Measurements from ENCODE around the gene HPDL.
A peak's percentile ranks its signal among the peaks of the same experiment; 100 is the strongest.

HPDL gene

DNA sequence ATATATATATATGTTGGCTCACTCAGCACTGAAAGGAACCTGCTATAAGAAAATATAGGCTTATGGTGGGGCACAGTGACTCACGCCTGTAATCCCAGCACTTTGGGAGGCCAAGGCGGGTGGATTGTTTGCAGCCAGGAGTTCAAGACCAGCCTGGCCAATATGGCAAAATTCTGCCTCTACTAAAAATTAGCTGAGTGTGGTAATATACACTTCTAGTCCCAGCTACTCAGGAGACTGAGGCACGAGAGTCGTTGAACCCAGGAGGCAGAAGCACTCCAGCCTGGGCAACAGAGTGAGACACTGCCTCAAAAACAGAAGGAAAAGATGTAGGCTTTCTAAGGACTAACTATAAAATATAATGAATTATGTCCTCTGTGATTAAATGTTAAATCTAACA, 28.1 kb downstream of the HPDL start:
- no peak for DNase-seq

- no peak for DNase-seq
Measured at GRCh38 chr1:45355683-45356082, 29.0 kb downstream of the HPDL start.

GRCh38 chr1:45356186-45356585, 29.5 kb downstream of the HPDL start:
- peak; percentile 29 for DNase-seq

DNA sequence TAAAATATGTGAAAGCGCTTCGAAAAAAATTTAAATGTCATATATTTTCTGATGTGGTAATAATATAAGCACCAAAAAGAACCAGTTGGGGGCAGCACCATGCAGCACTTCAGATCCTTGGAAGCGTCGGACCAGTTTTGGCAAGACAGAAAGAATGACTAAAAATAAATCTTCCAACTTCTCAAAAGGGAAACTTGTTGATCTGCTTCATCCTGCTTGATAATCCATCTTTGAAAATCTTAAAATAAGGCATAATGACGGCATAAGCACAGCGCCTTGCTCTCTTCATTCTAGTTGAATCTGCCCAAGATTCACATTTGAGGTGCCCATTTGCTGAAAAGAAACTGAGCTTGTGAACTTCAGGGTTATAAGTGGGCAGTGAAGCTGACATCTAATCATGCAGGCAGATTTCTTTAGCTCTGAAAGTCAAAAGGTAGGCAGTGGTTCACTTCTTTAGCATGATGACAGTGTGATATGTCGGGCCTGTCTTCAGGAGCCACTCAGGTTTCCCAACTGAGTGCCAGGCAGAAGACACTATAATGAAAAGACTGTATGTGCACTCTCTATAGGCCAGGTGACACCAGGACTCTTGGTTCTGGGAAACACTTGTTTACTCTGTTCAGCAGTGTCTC, 33.3 kb downstream of the HPDL start:
- peak; percentile 55 for DNase-seq

GRCh38 chr1:45360981-45361380, 34.3 kb downstream of the HPDL start:
- DNase-seq: peak; percentile 56

GRCh38 chr1:45364294-45364693, 37.6 kb downstream of the HPDL start:
- DNase-seq: no peak

DNA sequence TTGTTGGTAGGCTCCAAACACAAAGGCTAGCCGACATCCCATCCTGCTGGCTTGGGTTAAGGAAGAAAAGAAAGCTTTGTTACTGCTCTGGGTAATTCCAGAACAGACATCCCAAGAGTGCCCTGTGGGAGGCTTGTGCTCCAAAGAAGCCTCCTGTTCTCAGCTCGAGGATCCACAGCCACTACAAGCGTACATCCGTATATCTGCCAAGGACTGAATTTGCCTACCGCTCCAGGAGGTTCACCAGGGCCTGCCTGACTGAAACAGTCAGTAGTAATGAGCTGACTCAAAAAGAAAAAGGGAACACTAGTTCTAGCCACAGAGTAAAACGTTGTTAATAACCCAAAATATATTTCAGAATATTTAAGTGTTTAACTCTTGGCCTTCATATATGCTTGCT, 38.4 kb downstream of the HPDL start:
- DNase-seq: no peak

GRCh38 chr1:45370575-45370974, 43.9 kb downstream of the HPDL start:
- DNase-seq: no peak

- DNase-seq: no peak
Measured at GRCh38 chr1:45373573-45373972, 46.9 kb downstream of the HPDL start.

DNA sequence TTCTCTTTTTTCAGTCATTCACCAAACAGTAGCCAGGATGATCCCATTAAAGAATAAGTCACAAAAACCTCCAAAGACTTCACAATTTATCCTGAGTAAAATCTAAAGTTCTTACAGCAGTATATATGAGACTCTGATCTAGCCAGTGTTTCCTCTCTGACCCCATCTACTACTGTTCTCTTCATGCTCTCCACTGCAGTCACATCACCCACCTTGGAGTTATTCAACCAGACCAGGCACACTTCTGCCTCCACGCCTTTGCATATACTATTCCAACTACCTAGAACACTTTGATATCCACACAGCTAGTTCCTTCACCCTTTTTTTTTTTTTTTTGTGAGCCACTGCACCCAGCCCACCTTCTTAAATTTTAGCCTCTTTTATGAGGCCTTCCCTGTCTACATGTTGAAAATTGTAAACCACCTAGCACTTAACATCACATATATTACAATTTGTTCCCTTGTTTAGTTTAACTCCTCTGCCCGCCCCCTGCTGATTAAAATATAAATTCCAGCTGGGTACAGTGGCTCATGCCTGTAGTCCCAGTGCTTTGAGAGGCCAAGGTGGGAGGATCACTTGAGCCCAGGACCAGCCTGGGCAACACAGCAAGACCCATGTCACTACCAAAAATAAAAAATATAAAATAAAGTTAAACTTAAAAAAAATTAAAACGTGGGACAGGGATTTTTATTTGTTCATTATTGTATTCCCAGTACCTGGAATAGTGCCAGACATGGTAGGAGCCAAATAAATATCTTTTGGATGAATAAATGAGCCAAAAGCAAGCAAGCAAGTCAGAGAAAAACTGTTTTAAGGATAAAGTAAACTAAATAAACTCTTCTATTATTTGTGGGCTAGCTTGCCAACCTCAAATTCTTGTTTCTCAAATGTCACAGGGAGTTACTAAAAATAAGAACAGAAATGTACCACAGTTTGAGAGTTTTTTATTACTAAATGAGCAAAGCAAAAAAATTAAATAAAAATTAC, 48.7 kb downstream of the HPDL start:
- DNase-seq: no peak

- no peak for DNase-seq
Measured at GRCh38 chr1:45378184-45378583, 51.5 kb downstream of the HPDL start.

Measured in NCI-H510A treated with DMSO at 0.1 percent for 48 hours (cell line).